GM08714 (cell line): Measurements from ENCODE around the gene GPBP1.
"Not testable (repeated sequence)": the region's sequence is repeated elsewhere in the genome, so short reads cannot be mapped to it uniquely, and the experiment has no call there.

Experiments
- H3K4me3 ChIP-seq: fragments of 200-500 bp; sonication (Bioruptor generic); 2 replicates; pipeline ENCODE4 v1.5.1; 2014; ENCODE audit warnings: mild to moderate bottlenecking, low read length, inconsistent platforms
- ZNF274 ChIP-seq: IDR thresholded peaks from 2 replicates; pipeline ENCODE4 v1.6.1; 2012; ENCODE audit warnings: mild to moderate bottlenecking, low read depth, low read length

Gene GPBP1

DNA sequence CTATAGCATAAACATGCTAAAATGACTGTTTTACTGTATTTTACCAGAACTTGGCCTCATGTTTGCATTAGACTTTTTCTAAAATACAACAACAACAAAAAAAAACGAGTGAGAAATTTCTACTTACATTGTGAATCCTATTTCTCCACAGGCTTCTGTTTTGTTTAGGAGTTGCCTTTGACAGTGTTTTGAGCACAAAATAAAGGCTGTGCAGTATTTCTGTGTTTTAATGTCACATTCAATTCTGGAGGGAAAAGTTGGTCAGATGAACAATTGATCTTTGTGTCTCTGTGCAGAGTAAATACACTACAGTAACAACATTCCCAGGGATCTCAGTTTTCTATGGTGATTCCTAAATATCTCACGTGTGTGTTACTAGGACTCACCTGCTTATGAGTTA is 131.1 kb downstream of the GPBP1 start:
- H3K4me3 ChIP-seq, result no peak overlapping the region
- TF ChIP-seq ZNF274, result no peak

- H3K4me3 ChIP-seq, result no peak overlapping the region
- TF ChIP-seq ZNF274, result no peak
Observed at GRCh38 chr5:57306359-57306758, 132.5 kb downstream of the GPBP1 start.

GRCh38 chr5:57307516-57307915 is 133.7 kb downstream of the GPBP1 start:
- no peak overlapping the region for H3K4me3 ChIP-seq
- TF ChIP-seq ZNF274, result no peak

DNA sequence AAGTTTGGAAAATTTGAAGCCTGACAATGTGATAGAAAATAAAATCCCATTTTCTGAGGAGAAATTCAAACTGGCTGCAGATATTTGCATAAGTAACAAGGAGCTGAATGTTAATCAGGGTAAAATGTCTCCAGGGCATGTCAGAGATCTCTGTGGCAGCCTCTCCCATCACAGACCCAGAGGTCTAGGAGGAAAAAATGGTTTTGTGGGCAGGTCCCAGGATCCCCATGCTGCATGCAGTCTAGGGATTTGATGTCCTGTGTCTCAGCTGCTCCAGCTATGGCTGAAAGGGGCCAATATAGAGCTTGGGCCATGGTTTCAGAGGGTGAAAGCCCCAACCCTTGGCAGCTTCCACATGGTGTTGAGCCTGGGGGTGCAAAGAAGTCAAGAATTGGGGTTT is 135.2 kb downstream of the GPBP1 start:
- not testable (repeated sequence) for H3K4me3 ChIP-seq

DNA sequence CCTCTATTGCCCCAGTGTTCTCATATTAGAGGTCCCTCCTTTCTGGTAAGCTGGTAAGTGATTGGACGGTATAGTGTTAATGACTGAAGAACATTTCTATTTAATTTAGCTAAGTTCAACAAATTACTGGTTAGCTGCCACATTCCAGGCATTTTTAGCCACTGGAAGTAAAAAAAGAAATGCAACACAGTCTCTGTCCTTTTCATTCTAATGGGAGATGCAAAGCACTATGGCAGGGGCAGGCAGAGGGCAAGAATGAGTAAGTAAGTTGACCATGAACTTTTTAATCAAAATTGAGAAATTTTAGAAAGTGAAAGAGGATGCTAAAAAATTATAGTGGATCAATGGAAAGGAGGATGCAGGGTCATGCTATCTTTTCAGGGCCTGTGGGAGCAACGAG is 137.4 kb downstream of the GPBP1 start:
- H3K4me3 ChIP-seq, result no peak overlapping the region
- TF ChIP-seq ZNF274, result no peak

DNA sequence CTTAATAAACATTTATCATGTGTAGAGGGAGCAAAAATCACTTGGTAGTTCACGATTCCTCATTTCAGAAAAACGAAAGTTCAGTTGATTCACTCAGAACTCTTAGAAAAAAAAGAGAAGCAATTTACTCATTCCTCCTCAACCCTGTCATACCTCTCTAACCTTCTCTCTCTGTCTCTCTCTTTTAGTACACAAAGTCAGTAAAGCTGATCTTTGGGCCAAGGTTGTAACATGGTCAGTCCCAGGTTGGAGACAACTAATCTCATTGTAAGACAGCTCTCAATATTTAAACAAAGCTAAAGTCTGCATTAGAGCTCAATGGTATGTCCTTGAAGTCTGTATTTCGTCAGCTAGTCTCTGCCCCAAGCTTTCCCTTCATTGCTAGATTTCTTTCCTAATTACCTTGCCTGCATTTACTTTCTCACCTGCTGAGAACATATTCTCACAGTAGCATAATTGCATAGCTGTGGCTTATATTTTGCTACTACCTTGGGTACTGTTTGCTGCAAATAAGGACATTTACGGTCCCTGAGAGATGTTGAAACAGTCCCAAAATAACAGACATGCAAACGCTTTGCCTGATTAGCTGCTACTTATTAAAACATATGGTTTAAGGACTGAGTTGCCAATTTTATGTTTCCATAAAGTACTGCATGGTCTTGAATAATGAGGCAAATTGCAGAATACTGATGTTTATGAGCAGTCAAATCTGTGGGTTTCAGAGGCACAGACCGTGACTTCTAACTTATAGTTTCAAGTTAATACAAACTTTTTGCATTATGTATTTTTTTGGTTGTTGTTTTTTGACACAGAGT is 138.3 kb downstream of the GPBP1 start:
- no peak for TF ChIP-seq ZNF274
- H3K4me3 ChIP-seq, result no peak overlapping the region

GRCh38 chr5:57313716-57314115 is 139.9 kb downstream of the GPBP1 start:
- TF ChIP-seq ZNF274, result no peak
- H3K4me3 ChIP-seq, result no peak overlapping the region
